Skin epidermis (tissue), 12 donors: ENCODE data around the gene RNF227.
"Not testable (repeated sequence)": the region's sequence is repeated elsewhere in the genome, so short reads cannot be mapped to it uniquely, and the experiment has no call there.

Experiments used
- H3K27ac ChIP-seq, 21 experiments: fragments of 200-600 bp; sonication (generic) in 11 of 21; one replicate each; pipeline ENCODE4 v1.5.0; 2020; ENCODE audit warnings: mild to moderate bottlenecking in 3 of 21, inconsistent platforms in 2 of 21, moderate library complexity in 2 of 21
- H3K4me3 ChIP-seq, 7 experiments: fragments of 200-600 bp; sonication (generic) in 2 of 7; one replicate each; pipeline ENCODE4 v1.5.0; 2020; ENCODE audit warnings: inconsistent platforms in 2 of 7, mild to moderate bottlenecking in 2 of 7, moderate library complexity in 1 of 7

The RNF227 gene

GRCh38 chr17:7915611-7916384 lies at the start of gene RNF227:
Gene RNF227, minus strand, starts transcription at chr17:7916289. Its CDS starts 94 bp downstream, at chr17:7916195.
- H3K27ac ChIP-seq, result peak within 1 kb of the TSS; percentile 54 to 99 (median 93)
- peak within 1 kb of the TSS; percentile 41 to 70 (median 61) for H3K4me3 ChIP-seq

GRCh38 chr17:7961421-7961820 lies 45.3 kb upstream of the RNF227 start:
- no peak overlapping the region for H3K27ac ChIP-seq
- H3K4me3 ChIP-seq, result no peak overlapping the region

- Histone ChIP-seq H3K4me3 (no peak overlapping the region), H3K27ac (no peak overlapping the region)
Observed at GRCh38 chr17:7959503-7960253, 43.6 kb upstream of the RNF227 start.

GRCh38 chr17:7956228-7956965 lies 40.3 kb upstream of the RNF227 start:
- no peak overlapping the region for H3K27ac ChIP-seq
- H3K4me3 ChIP-seq, result no peak overlapping the region

GRCh38 chr17:7955414-7956227 lies 39.5 kb upstream of the RNF227 start:
- Histone ChIP-seq H3K27ac (no peak overlapping the region), H3K4me3 (no peak overlapping the region)

- not testable (repeated sequence) for H3K27ac ChIP-seq, H3K4me3 ChIP-seq
Observed at GRCh38 chr17:7953266-7953665, 37.2 kb upstream of the RNF227 start.

- H3K27ac ChIP-seq, result peak overlapping the region in 1 of 21 experiments; percentile 12
- H3K4me3 ChIP-seq, result no peak overlapping the region
Observed at GRCh38 chr17:7951143-7951792, 35.2 kb upstream of the RNF227 start.

GRCh38 chr17:7950578-7950977 lies 34.5 kb upstream of the RNF227 start:
- Histone ChIP-seq H3K4me3 (no peak overlapping the region), H3K27ac (no peak overlapping the region)

GRCh38 chr17:7947651-7948050 lies 31.6 kb upstream of the RNF227 start:
- no peak overlapping the region for H3K4me3 ChIP-seq
- H3K27ac ChIP-seq, result no peak overlapping the region

GRCh38 chr17:7946441-7946840 lies 30.4 kb upstream of the RNF227 start:
- H3K4me3 ChIP-seq, result no peak overlapping the region

GRCh38 chr17:7945651-7946050 lies 29.6 kb upstream of the RNF227 start:
- Histone ChIP-seq H3K27ac (no peak overlapping the region), H3K4me3 (no peak overlapping the region)

More at GRCh38 chr17:7946441-7946840, 30.4 kb upstream of the RNF227 start:
- H3K27ac ChIP-seq, result no peak overlapping the region

- Histone ChIP-seq H3K27ac (no peak overlapping the region), H3K4me3 (no peak overlapping the region)
Observed at GRCh38 chr17:7944326-7944725, 28.2 kb upstream of the RNF227 start.

GRCh38 chr17:7943291-7943690 lies 27.2 kb upstream of the RNF227 start:
- Histone ChIP-seq H3K4me3 (no peak overlapping the region), H3K27ac (no peak overlapping the region)

GRCh38 chr17:7940743-7941142 lies 24.7 kb upstream of the RNF227 start:
- no peak overlapping the region for H3K4me3 ChIP-seq
- no peak overlapping the region for H3K27ac ChIP-seq

- Histone ChIP-seq H3K4me3 (no peak overlapping the region), H3K27ac (no peak overlapping the region)
Observed at GRCh38 chr17:7940034-7940433, 23.9 kb upstream of the RNF227 start.

- H3K4me3 ChIP-seq, result no peak overlapping the region
- no peak overlapping the region for H3K27ac ChIP-seq
Observed at GRCh38 chr17:7935859-7936258, 19.8 kb upstream of the RNF227 start.

GRCh38 chr17:7932949-7933348 lies 16.9 kb upstream of the RNF227 start:
- peak overlapping the region; percentile 56 to 90 (median 69) for H3K4me3 ChIP-seq
- peak overlapping the region; percentile 36 to 94 (median 86) for H3K27ac ChIP-seq

GRCh38 chr17:7932483-7932891 lies 16.4 kb upstream of the RNF227 start:
- H3K27ac ChIP-seq, result peak overlapping the region; percentile 36 to 94 (median 86)

More at GRCh38 chr17:7932483-7932891, 16.4 kb upstream of the RNF227 start:
- H3K4me3 ChIP-seq, result peak overlapping the region; percentile 56 to 90 (median 69)
